Epithelial cell of proximal tubule (primary cell): ENCODE measurements around the gene NKTR. TPM values are rescaled to one million over a fixed set of nuclear protein-coding genes. Genes with fewer than 3 reads are reported as not detected.

ENCODE experiments used
- DNase-seq: peaks from one replicate; pipeline ENCODE4 v3.0.0-alpha.2; 2011; ENCODE audit warnings: low read depth
- H3K4me3 ChIP-seq: 2 replicates; pipeline ENCODE4 v1.5.1; 2011; ENCODE audit warnings: low read depth, mild to moderate bottlenecking, low read length
- CTCF ChIP-seq: conservative IDR thresholded peaks from 2 replicates; pipeline ENCODE4 v1.5.1; 2012; ENCODE audit warnings: low read depth, mild to moderate bottlenecking, low read length
- total RNA-seq: library from RNA; depleted of rRNA; stranded (reverse); fragments of >200 nt; gene quantifications from 2 replicates; pipeline ENCODE4 v1.2.3, GENCODE V29; 2015

NKTR gene
- total RNA-seq, 1 donor from 2014 or later = 24.3 TPM

GRCh38 chr3:42681361-42682038 lies 81.0 kb downstream of the NKTR start:
- no peak for TF ChIP-seq CTCF
- no peak overlapping the region for H3K4me3 ChIP-seq
- DNase-seq = no peak

GRCh38 chr3:42682301-42683070 lies 82.0 kb downstream of the NKTR start:
- TF ChIP-seq CTCF = no peak
- DNase-seq = no peak
- H3K4me3 ChIP-seq = no peak overlapping the region

- no peak for TF ChIP-seq CTCF
- no peak overlapping the region for H3K4me3 ChIP-seq
- DNase-seq = peak; percentile 67
These were observed 83.6 kb downstream of the NKTR start for GRCh38 chr3:42683875-42684598.

- TF ChIP-seq CTCF = no peak
- no peak for DNase-seq
- H3K4me3 ChIP-seq = no peak overlapping the region
These were observed 84.3 kb downstream of the NKTR start for GRCh38 chr3:42684632-42685362.

- no peak for DNase-seq
- TF ChIP-seq CTCF = no peak
- H3K4me3 ChIP-seq = no peak within 1 kb of the TSS
These were observed 84.9 kb downstream of the NKTR start, which contains the start of gene KLHL40 for GRCh38 chr3:42685363-42685881. Gene KLHL40 (plus strand): TSS chr3:42685537. CDS start chr3:42685619, 82 bp downstream.
